Nephron (organoid): ENCODE measurements around the gene IREB2.

Source experiments
- H3K27ac Mint-ChIP-seq, 3 experiments: 2 replicates each; pipeline ENCODE4 v1.8.0; 2020; ENCODE audit warnings: mixed read lengths in 3 of 3, mild to moderate bottlenecking in 2 of 3, moderate library complexity in 1 of 3
- H3K27me3 Mint-ChIP-seq: 2 replicates; pipeline ENCODE4 v1.8.0; 2021; ENCODE audit warnings: low read depth, mild to moderate bottlenecking, moderate library complexity, mixed read lengths
- H3K36me3 Mint-ChIP-seq: 2 replicates; pipeline ENCODE4 v1.8.0; 2020; ENCODE audit warnings: low read depth, mixed read lengths
- H3K4me1 Mint-ChIP-seq: 2 replicates; pipeline ENCODE4 v1.8.0; 2020; ENCODE audit warnings: mixed read lengths
- H3K4me3 Mint-ChIP-seq, 3 experiments: 2 replicates each; pipeline ENCODE4 v1.8.0; 2020; ENCODE audit warnings: mild to moderate bottlenecking in 3 of 3, mixed read lengths in 3 of 3, moderate library complexity in 2 of 3
- H3K9me3 Mint-ChIP-seq: 2 replicates; pipeline ENCODE4 v1.8.0; 2020; ENCODE audit warnings: mixed read lengths
- CTCF ChIP-seq, 3 experiments: fragments of 200-600 bp; sonication (generic); IDR thresholded peaks; one replicate each; pipeline ENCODE4 v1.5.0; 2021; ENCODE audit warnings: antibody characterized with exemption in 3 of 3; ENCODE audit not compliant: unreplicated experiment in 3 of 3

The IREB2 gene

DNA sequence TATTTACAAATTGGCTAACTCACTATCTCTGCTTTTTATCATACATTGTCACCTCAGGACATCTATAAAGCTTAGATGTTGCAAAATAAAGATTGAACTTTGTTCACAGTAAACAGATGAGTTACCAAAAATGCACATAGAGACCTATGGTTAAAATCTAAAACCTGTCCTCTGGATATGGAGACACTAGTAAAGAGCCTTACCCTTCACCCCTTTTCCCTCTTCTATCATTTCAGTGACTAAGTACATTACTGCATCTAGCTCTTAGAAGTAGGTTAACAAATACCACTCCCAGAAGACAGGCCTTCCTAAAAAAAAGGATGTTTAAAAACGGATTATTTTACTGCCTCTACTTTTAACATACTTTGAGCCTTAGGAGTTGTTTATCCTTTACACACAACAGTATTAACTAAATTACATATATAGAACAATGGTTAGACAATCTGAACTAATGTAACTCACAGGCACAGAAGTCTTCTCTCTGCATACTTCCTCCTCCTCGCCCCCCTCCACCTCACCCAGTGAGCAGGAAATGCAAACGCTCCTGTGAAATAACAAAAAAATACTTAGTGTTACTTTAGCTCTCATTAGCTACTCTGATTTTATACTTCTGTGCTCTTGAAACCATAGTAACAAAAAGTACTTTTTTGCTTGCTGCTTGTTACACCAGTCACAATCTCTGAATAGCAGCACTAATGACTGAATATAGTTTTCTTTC lies 23.3 kb downstream of the IREB2 start:
- H3K4me1 Mint-ChIP-seq, result peaks cover 40% of the 10 kb centered on the region
- no peak for TF ChIP-seq CTCF (IDR thresholded peaks at IDR 0.05; ENCODE audit: unreplicated experiment in 3 of 3)
- no peaks in the 10 kb centered on the region for H3K9me3 Mint-ChIP-seq
- H3K27ac Mint-ChIP-seq, result no peak overlapping the region
- no peaks in the 10 kb centered on the region for H3K27me3 Mint-ChIP-seq
- H3K4me3 Mint-ChIP-seq, result no peak overlapping the region
- H3K36me3 Mint-ChIP-seq, result peaks cover 30% of the 10 kb centered on the region

DNA sequence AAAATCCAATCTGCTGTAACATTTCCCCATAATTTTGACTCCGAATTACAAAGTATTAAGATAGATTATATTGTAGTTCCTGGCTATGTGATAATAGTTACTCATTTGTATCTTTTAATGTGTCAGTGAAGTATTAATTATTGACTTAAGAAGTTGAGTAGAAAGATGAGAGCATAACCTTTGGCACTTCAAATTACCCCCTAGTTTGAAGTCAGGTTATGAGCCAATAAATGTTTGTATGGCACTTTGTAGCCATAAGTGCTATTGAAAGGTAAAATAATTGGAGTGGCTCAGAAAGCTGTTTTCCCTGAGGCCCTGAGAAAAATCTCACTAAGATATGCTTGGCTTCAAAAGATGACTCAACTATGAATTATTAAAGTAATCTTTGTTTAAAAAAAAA lies 31.0 kb downstream of the IREB2 start:
- peaks cover 11% of the 10 kb centered on the region for H3K4me1 Mint-ChIP-seq
- no peak overlapping the region for H3K4me3 Mint-ChIP-seq
- H3K27me3 Mint-ChIP-seq, result no peaks in the 10 kb centered on the region
- TF ChIP-seq CTCF (IDR thresholded peaks at IDR 0.05; ENCODE audit: unreplicated experiment in 3 of 3), result no peak
- peaks cover 59% of the 10 kb centered on the region for H3K36me3 Mint-ChIP-seq
- no peaks in the 10 kb centered on the region for H3K9me3 Mint-ChIP-seq
- H3K27ac Mint-ChIP-seq, result no peak overlapping the region

DNA sequence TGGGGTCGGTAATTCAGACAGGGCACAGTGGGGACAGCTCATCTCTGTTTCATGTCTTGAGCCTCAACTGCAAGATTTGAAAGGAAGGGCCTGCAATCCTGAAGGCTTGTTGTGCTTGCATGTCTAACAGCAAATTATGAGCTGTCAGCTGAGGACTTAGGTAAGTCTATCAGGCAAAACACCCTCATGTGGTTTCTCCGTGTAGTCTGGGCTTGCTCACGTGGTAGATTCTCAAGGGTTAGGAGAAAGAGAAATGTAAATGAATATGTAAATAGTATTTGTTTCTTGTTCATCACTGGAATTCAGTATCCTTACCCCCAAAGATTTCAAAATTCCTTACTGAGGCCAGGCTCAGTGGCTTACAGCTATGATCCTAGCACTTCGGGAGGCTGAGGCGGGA lies 39.3 kb downstream of the IREB2 start:
- peaks cover 54% of the 10 kb centered on the region for H3K36me3 Mint-ChIP-seq
- H3K4me3 Mint-ChIP-seq, result no peak overlapping the region
- TF ChIP-seq CTCF (IDR thresholded peaks at IDR 0.05; ENCODE audit: unreplicated experiment in 3 of 3), result no peak
- H3K9me3 Mint-ChIP-seq, result no peaks in the 10 kb centered on the region
- no peak overlapping the region for H3K27ac Mint-ChIP-seq
- no peaks in the 10 kb centered on the region for H3K27me3 Mint-ChIP-seq
- no peaks in the 10 kb centered on the region for H3K4me1 Mint-ChIP-seq

DNA sequence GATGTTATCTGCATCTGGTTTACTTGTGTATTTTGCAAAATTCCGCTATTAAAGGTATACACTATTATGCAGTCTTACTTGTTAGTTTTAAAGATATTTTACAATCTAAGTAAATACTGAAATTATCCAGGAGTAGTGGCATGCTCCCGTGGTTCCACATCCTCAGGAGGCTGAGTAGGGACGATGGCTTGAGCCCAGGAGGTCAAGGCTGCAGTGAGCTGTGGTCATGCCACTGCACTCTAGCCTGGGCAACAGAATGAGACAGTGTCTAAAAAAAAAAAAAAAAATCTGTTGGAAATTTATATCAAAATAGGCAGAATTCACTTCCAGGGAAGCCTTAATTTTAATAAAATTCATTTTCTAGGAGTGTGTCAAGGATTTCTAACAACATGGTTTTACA lies 41.6 kb downstream of the IREB2 start:
- Mint-ChIP-seq H3K4me3 (no peak overlapping the region), H3K4me1 (no peaks in the 10 kb centered on the region), H3K27me3 (no peaks in the 10 kb centered on the region), H3K27ac (no peak overlapping the region), H3K36me3 (peaks cover 59% of the 10 kb centered on the region), H3K9me3 (no peaks in the 10 kb centered on the region)
- no peak for TF ChIP-seq CTCF (IDR thresholded peaks at IDR 0.05; ENCODE audit: unreplicated experiment in 3 of 3)

- Mint-ChIP-seq H3K9me3 (no peaks in the 10 kb centered on the region), H3K27ac (peak overlapping the region in 1 of 3 experiments; percentile 3), H3K36me3 (peaks cover 57% of the 10 kb centered on the region), H3K27me3 (no peaks in the 10 kb centered on the region), H3K4me3 (no peak overlapping the region), H3K4me1 (no peaks in the 10 kb centered on the region)
- no peak for TF ChIP-seq CTCF (IDR thresholded peaks at IDR 0.05; ENCODE audit: unreplicated experiment in 3 of 3)
These were observed 43.9 kb downstream of the IREB2 start for GRCh38 chr15:78481917-78482316.

GRCh38 chr15:78492872-78493271 lies 54.9 kb downstream of the IREB2 start:
- H3K9me3 Mint-ChIP-seq, result no peaks in the 10 kb centered on the region
- H3K27ac Mint-ChIP-seq, result peak overlapping the region in 2 of 3 experiments; percentile 11 to 47
- TF ChIP-seq CTCF (IDR thresholded peaks at IDR 0.05; ENCODE audit: unreplicated experiment in 3 of 3), result no peak
- peaks cover 79% of the 10 kb centered on the region for H3K36me3 Mint-ChIP-seq
- H3K4me1 Mint-ChIP-seq, result no peaks in the 10 kb centered on the region
- H3K4me3 Mint-ChIP-seq, result no peak overlapping the region
- H3K27me3 Mint-ChIP-seq, result no peaks in the 10 kb centered on the region
